HCT116 (cell line): ENCODE results near the gene HIVEP1. TPM values are rescaled to one million over a fixed set of nuclear protein-coding genes. Genes with fewer than 3 reads are reported as not detected.

Experiments used
- ATAC-seq: fragments of 200-7000 bp; cut with Tn5 transposase; 2 replicates; pipeline ENCODE4 v1.9.1; 2020; ENCODE audit warnings: mild to moderate bottlenecking, moderate library complexity
- BruUV-seq: library from RNA; stranded (reverse); fragments of 400-500 nt; replicated peaks from 2 replicates; lab custom pipeline; 2021; lab: Mats Ljungman, UMichigan
- CTCF ChIA-PET: fragments of 300-600 bp; sonication (Branson Sonifier 250); formaldehyde crosslinking; loops from one replicate; lab custom pipeline; 2021; ENCODE audit warnings: antibody characterized with exemption; lab: Charles Lee
- POLR2A ChIA-PET: fragments of 300-600, 350-600 bp; sonication (Branson Sonifier 250); formaldehyde crosslinking; loops from one replicate; lab custom pipeline; 2021; ENCODE audit warnings: antibody characterized with exemption; lab: Charles Lee
- RAD21 ChIA-PET, 2 experiments: fragments of 300-600 bp; sonication (Branson Sonifier 250); formaldehyde crosslinking; loops; one replicate each; lab custom pipeline; 2023; ENCODE audit warnings: low total read pairs in 2 of 2; ENCODE audit not compliant: uncharacterized antibody in 2 of 2, unreplicated experiment in 2 of 2, low non-redundant PET in 1 of 2; lab: Charles Lee
- DNase-seq: peaks from one replicate; pipeline ENCODE4 v3.0.0-alpha.2; 2010; ENCODE audit warnings: low read depth, low spot score
- H2AFZ ChIP-seq: fragments of 200-600 bp; shearing (Covaris generic), sonication (generic); 2 replicates; pipeline ENCODE4 v1.6.1; 2017; ENCODE audit warnings: low read depth, mixed run types, mixed read lengths, antibody characterized with exemption, low read length; ENCODE audit not compliant: poor library complexity, severe bottlenecking
- H3K27ac ChIP-seq: 2 replicates; pipeline ENCODE4 v1.5.1; 2012; ENCODE audit warnings: low read depth, low read length
- H3K27me3 ChIP-seq: fragments of 200-600 bp; sonication (generic); 2 replicates; pipeline ENCODE4 v1.6.1; 2016; ENCODE audit warnings: mixed run types, low read length, mixed read lengths; ENCODE audit not compliant: insufficient read depth
- H3K36me3 ChIP-seq, 2 experiments: fragments of 200-500 bp in 1 of 2; fragments of 200-600 bp in 1 of 2; sonication (Bioruptor generic) in 1 of 2; sonication (generic) in 1 of 2; 2 replicates each; pipeline versions ENCODE4 v1.5.1 to v1.6.1; 2014 to 2016; ENCODE audit warnings: low read length in 2 of 2, inconsistent platforms in 1 of 2, mixed read lengths in 1 of 2, mixed run types in 1 of 2; ENCODE audit not compliant: insufficient read depth in 2 of 2, control insufficient read depth in 1 of 2
- H3K4me1 ChIP-seq, 2 experiments: fragments of 200-600 bp in 1 of 2; sonication (generic) in 1 of 2; 2 replicates each; pipeline versions ENCODE4 v1.5.1 to v1.6.1; 2012 to 2017; ENCODE audit warnings: low read length in 2 of 2, inconsistent platforms in 1 of 2, mild to moderate bottlenecking in 1 of 2, mixed read lengths in 1 of 2, mixed run types in 1 of 2, moderate library complexity in 1 of 2; ENCODE audit not compliant: insufficient read depth in 2 of 2, control insufficient read depth in 1 of 2
- H3K4me2 ChIP-seq: fragments of 200-600 bp; sonication (generic); 2 replicates; pipeline ENCODE4 v1.6.1; 2017; ENCODE audit warnings: mixed run types, low read length, mixed read lengths
- H3K4me3 ChIP-seq, 2 experiments: fragments of 200-600 bp in 1 of 2; sonication (generic) in 1 of 2; replicated peaks in 1 of 2; 2 replicates each; pipeline ENCODE4 v1.5.1; 2011 to 2016; ENCODE audit warnings: low read length in 2 of 2, control low read depth in 1 of 2, low read depth in 1 of 2, mild to moderate bottlenecking in 1 of 2, mixed read lengths in 1 of 2, mixed run types in 1 of 2
- H3K79me2 ChIP-seq: fragments of 200-600 bp; sonication (generic); 2 replicates; pipeline ENCODE4 v1.6.1; 2017; ENCODE audit warnings: mild to moderate bottlenecking, mixed run types, low read length, moderate library complexity, mixed read lengths; ENCODE audit not compliant: insufficient read depth
- H3K9ac ChIP-seq: fragments of 200-600 bp; sonication (generic); 2 replicates; pipeline ENCODE4 v1.6.1; 2016; ENCODE audit warnings: low read length, mixed read lengths
- H3K9me2 ChIP-seq: fragments of 200-600 bp; sonication (generic), shearing (Covaris generic); 2 replicates; pipeline ENCODE4 v1.6.1; 2017; ENCODE audit warnings: mixed run types, mild to moderate bottlenecking, moderate library complexity; ENCODE audit not compliant: insufficient read depth
- H3K9me3 ChIP-seq, 2 experiments: fragments of 200-500 bp in 1 of 2; fragments of 200-600 bp in 1 of 2; sonication (Bioruptor generic) in 1 of 2; sonication (generic) in 1 of 2; 2 replicates each; pipeline ENCODE4 v1.6.1; 2014 to 2017; ENCODE audit warnings: low read length in 2 of 2, mixed read lengths in 2 of 2, inconsistent platforms in 1 of 2, low read depth in 1 of 2, mild to moderate bottlenecking in 1 of 2, mixed run types in 1 of 2, moderate library complexity in 1 of 2; ENCODE audit not compliant: control insufficient read depth in 1 of 2, insufficient read depth in 1 of 2
- H4K20me1 ChIP-seq: fragments of 200-600 bp; sonication (generic), shearing (Covaris generic); 2 replicates; pipeline ENCODE4 v1.6.1; 2017; ENCODE audit warnings: mixed run types, mild to moderate bottlenecking, moderate library complexity; ENCODE audit not compliant: insufficient read depth
- CEBPB ChIP-seq: IDR thresholded peaks from 2 replicates; pipeline ENCODE4 v1.6.1; 2012; ENCODE audit warnings: low read depth
- ELF1 ChIP-seq: IDR thresholded peaks from 2 replicates; pipeline ENCODE4 v1.6.1; 2012; ENCODE audit warnings: low read depth, borderline replicate concordance
- EZH2 ChIP-seq: fragments of 200-600 bp; sonication (generic); IDR thresholded peaks from 2 replicates; pipeline ENCODE4 v1.6.1; 2017; ENCODE audit warnings: antibody characterized with exemption, mixed run types
- FOSL1 ChIP-seq: IDR thresholded peaks from 2 replicates; pipeline ENCODE4 v1.6.1; 2012; ENCODE audit warnings: low read depth
- POLR2A ChIP-seq: IDR thresholded peaks from 2 replicates; pipeline ENCODE4 v1.7.0; 2011; ENCODE audit warnings: borderline replicate concordance; ENCODE audit not compliant: insufficient read depth, insufficient read length; ENCODE audit errors: extremely low read depth
- POLR2AphosphoS5 ChIP-seq: IDR thresholded peaks from 2 replicates; pipeline ENCODE4 v1.6.1; 2011; ENCODE audit warnings: mild to moderate bottlenecking, low read depth, low read length, moderate library complexity
- SIN3A ChIP-seq: IDR thresholded peaks from 2 replicates; pipeline ENCODE4 v1.6.1; 2012; ENCODE audit warnings: low read depth
- SP1 ChIP-seq: IDR thresholded peaks from 2 replicates; pipeline ENCODE4 v1.6.1; 2012; ENCODE audit warnings: low read depth
- SRF ChIP-seq: IDR thresholded peaks from 2 replicates; pipeline ENCODE4 v1.6.1; 2012; ENCODE audit warnings: low read depth
- TCF7L2 ChIP-seq: IDR thresholded peaks from 2 replicates; pipeline ENCODE4 v1.7.0; 2011; ENCODE audit warnings: borderline replicate concordance, inconsistent platforms; ENCODE audit not compliant: insufficient read depth, insufficient read length; ENCODE audit errors: extremely low read depth
- YY1 ChIP-seq: IDR thresholded peaks from 2 replicates; pipeline ENCODE4 v1.6.1; 2011; ENCODE audit warnings: low read length, low read depth, moderate library complexity, mild to moderate bottlenecking; ENCODE audit not compliant: insufficient replicate concordance; ENCODE audit errors: extremely low read depth
- ZFX ChIP-seq: fragments of 450-650 bp; IDR thresholded peaks from 2 replicates; pipeline ENCODE4 v1.6.1; 2017
- ZNF274 ChIP-seq: fragments of 200-500 bp; sonication (Bioruptor generic); IDR thresholded peaks from 2 replicates; pipeline ENCODE4 v1.6.1; 2014; ENCODE audit warnings: mild to moderate bottlenecking, low read depth, low read length, inconsistent platforms
- intact Hi-C: fragments of 100-400 bp; cut with micrococcal nuclease; formaldehyde crosslinking; loops from 2 replicates; pipeline ENCODE4 v1.10.0; 2022
- total RNA-seq: library from RNA; stranded (reverse); gene quantifications from one replicate; pipeline ENCODE4 v1.2.1, GENCODE V29; 2021; ENCODE audit not compliant: unreplicated experiment
- TF ChIP-seq, protein P1 (sequence below): IDR thresholded peaks from 2 replicates; pipeline ENCODE4 v1.6.1; 2012
- TF ChIP-seq, protein P2 (sequence below): IDR thresholded peaks from 2 replicates; pipeline ENCODE4 v1.6.1; 2012; ENCODE audit warnings: low read depth
- TF ChIP-seq, protein P3 (sequence below): IDR thresholded peaks from 2 replicates; pipeline ENCODE4 v1.6.1; 2011; ENCODE audit warnings: mild to moderate bottlenecking, low read length, moderate library complexity; ENCODE audit not compliant: insufficient replicate concordance; ENCODE audit errors: extremely low read depth

Gene HIVEP1
- total RNA-seq, 1 experiment from 2014 or later: 11.2 TPM

DNA sequence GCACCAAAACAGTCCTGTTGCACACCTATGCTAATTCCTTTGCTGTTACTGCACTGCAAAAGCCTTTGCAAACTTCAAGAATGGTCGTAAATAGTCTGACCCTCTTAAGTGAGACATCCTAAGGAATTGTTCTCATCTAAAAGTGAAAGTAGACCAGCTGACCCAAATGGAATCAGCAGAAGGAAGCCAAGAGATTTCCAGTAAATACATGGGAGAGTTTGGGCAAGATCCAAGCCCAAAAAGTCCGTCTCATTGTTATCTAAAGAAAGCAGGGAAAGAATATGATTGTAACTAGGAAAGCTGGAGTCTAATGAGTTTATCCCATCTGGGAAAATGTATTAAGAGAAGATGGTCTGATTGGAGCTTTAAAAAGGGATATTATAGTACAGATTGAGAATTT is 43.0 kb upstream of the HIVEP1 start:
- no peaks in the 10 kb centered on the region for H4K20me1 ChIP-seq
- TF ChIP-seq, protein P1, sequence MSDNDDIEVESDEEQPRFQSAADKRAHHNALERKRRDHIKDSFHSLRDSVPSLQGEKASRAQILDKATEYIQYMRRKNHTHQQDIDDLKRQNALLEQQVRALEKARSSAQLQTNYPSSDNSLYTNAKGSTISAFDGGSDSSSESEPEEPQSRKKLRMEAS: no peak
- TF ChIP-seq, all 23 proteins: peak for 0
- intact Hi-C loops: no loop called here
- ChIA-PET RAD21 (no interaction called here), POLR2A (no interaction called here), CTCF (no interaction called here)
- no peak overlapping the region for H3K9ac ChIP-seq
- no peaks in the 10 kb centered on the region for H3K4me1 ChIP-seq
- H3K36me3 ChIP-seq: no peaks in the 10 kb centered on the region
- H3K27me3 ChIP-seq: no peaks in the 10 kb centered on the region
- no peak overlapping the region for H3K4me2 ChIP-seq
- H3K9me3 ChIP-seq: no peaks in the 10 kb centered on the region
- no peaks in the 10 kb centered on the region for H3K9me2 ChIP-seq
- H2AFZ ChIP-seq: no peak overlapping the region
- H3K4me3 ChIP-seq: no peak overlapping the region
- no peak overlapping the region for H3K27ac ChIP-seq
- ATAC-seq (no peak), DNase-seq (no peak)
- no peaks in the 10 kb centered on the region for H3K79me2 ChIP-seq
- no TSS peak for BruUV-seq

DNA sequence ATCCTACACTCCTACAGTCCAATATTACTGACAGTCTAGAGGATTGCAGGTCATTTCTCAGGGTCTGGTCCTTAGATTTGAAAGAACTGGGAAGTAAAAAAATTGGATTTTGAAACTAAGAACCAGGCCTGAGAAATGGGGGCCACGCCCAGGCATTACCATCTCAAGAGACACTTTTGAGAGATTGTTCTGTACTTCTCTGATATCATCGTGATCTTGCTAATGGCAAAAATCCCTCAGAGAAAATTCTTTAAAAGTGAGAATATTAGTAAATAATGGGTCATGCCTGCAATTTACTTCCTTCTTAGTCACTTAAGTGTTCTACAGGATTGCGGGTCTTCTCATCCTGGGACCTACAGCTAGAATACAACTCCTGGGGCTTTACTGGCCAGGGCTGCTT is 42.0 kb upstream of the HIVEP1 start:
- Histone ChIP-seq H3K27ac (no peak overlapping the region), H2AFZ (no peak overlapping the region), H3K4me2 (no peak overlapping the region), H3K9me3 (no peaks in the 10 kb centered on the region), H3K27me3 (no peaks in the 10 kb centered on the region), H3K4me3 (no peak overlapping the region), H3K4me1 (no peaks in the 10 kb centered on the region), H3K9ac (no peak overlapping the region), H3K9me2 (no peaks in the 10 kb centered on the region), H3K79me2 (no peaks in the 10 kb centered on the region), H4K20me1 (no peaks in the 10 kb centered on the region), H3K36me3 (no peaks in the 10 kb centered on the region)
- no peak for ATAC-seq
- no TSS peak for BruUV-seq
- ChIA-PET RAD21 (no interaction called here), POLR2A (no interaction called here), CTCF (no interaction called here)
- DNase-seq: no peak
- intact Hi-C loops: no loop called here
- TF ChIP-seq ZFX: no peak
- TF ChIP-seq FOSL1: no peak
- TF ChIP-seq SRF: no peak
- no peak for TF ChIP-seq TCF7L2
- no peak for TF ChIP-seq POLR2AphosphoS5
- TF ChIP-seq, protein P2, sequence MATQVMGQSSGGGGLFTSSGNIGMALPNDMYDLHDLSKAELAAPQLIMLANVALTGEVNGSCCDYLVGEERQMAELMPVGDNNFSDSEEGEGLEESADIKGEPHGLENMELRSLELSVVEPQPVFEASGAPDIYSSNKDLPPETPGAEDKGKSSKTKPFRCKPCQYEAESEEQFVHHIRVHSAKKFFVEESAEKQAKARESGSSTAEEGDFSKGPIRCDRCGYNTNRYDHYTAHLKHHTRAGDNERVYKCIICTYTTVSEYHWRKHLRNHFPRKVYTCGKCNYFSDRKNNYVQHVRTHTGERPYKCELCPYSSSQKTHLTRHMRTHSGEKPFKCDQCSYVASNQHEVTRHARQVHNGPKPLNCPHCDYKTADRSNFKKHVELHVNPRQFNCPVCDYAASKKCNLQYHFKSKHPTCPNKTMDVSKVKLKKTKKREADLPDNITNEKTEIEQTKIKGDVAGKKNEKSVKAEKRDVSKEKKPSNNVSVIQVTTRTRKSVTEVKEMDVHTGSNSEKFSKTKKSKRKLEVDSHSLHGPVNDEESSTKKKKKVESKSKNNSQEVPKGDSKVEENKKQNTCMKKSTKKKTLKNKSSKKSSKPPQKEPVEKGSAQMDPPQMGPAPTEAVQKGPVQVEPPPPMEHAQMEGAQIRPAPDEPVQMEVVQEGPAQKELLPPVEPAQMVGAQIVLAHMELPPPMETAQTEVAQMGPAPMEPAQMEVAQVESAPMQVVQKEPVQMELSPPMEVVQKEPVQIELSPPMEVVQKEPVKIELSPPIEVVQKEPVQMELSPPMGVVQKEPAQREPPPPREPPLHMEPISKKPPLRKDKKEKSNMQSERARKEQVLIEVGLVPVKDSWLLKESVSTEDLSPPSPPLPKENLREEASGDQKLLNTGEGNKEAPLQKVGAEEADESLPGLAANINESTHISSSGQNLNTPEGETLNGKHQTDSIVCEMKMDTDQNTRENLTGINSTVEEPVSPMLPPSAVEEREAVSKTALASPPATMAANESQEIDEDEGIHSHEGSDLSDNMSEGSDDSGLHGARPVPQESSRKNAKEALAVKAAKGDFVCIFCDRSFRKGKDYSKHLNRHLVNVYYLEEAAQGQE: no peak
- TF ChIP-seq, protein P3, sequence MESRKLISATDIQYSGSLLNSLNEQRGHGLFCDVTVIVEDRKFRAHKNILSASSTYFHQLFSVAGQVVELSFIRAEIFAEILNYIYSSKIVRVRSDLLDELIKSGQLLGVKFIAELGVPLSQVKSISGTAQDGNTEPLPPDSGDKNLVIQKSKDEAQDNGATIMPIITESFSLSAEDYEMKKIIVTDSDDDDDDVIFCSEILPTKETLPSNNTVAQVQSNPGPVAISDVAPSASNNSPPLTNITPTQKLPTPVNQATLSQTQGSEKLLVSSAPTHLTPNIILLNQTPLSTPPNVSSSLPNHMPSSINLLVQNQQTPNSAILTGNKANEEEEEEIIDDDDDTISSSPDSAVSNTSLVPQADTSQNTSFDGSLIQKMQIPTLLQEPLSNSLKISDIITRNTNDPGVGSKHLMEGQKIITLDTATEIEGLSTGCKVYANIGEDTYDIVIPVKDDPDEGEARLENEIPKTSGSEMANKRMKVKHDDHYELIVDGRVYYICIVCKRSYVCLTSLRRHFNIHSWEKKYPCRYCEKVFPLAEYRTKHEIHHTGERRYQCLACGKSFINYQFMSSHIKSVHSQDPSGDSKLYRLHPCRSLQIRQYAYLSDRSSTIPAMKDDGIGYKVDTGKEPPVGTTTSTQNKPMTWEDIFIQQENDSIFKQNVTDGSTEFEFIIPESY: no peak
- TF ChIP-seq, protein P1: no peak
- TF ChIP-seq CEBPB: no peak
- no peak for TF ChIP-seq ELF1
- TF ChIP-seq SIN3A: no peak
- no peak for TF ChIP-seq ZNF274
- no peak for TF ChIP-seq EZH2
- TF ChIP-seq POLR2A: no peak
- no peak for TF ChIP-seq SP1
- no peak for TF ChIP-seq YY1
